Measurements from ENCODE around the gene CLRN1. TPM values are rescaled to one million over a fixed set of nuclear protein-coding genes. Genes with fewer than 3 reads are reported as not detected.

Gene CLRN1
- polyA plus RNA-seq, 1 donor from 2014 or later, result 0.27 TPM

DNA sequence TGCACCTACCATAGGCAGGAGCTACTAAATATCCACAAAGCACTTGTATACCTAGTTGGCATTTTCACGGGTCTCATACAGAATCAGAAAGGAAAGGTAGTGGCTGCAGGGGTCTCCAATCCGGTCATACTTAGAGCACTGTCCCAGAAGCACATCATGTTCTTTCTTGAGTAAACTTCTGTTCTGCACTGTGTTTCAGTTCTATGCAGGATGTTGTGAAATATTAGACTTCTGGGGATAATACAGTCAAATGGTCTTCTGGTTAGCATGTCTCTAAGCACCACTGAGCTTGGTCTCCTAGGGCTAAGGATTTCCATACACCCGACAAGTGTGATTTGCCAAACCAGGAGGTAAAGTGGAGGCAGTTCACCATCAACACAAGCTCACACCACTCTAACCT, 95.2 kb downstream of the CLRN1 start:
- H3F3A ChIP-seq (ENCODE audit: insufficient read depth, low read length, poor library complexity, severe bottlenecking), result peaks cover 16% of the 10 kb centered on the region
- H3K9me2 ChIP-seq (ENCODE audit: insufficient read depth, low read length), result no peaks in the 10 kb centered on the region
- no peaks in the 10 kb centered on the region for H3K27me3 ChIP-seq (ENCODE audit: insufficient read depth, low read depth, low read length)
- H3K36me3 ChIP-seq (ENCODE audit: insufficient read depth, low read length), result no peaks in the 10 kb centered on the region
- no peak overlapping the region for H2AFZ ChIP-seq (ENCODE audit: low read depth, low read length)
- H3K79me2 ChIP-seq (replicated peaks; ENCODE audit: insufficient read depth, low read length), result no peaks in the 10 kb centered on the region
- peak overlapping the region; percentile 91 for H3K27ac ChIP-seq (ENCODE audit: low read length)
- peak overlapping the region; percentile 46 for H3K4me3 ChIP-seq (ENCODE audit: low read length)
- TF ChIP-seq, protein P1, sequence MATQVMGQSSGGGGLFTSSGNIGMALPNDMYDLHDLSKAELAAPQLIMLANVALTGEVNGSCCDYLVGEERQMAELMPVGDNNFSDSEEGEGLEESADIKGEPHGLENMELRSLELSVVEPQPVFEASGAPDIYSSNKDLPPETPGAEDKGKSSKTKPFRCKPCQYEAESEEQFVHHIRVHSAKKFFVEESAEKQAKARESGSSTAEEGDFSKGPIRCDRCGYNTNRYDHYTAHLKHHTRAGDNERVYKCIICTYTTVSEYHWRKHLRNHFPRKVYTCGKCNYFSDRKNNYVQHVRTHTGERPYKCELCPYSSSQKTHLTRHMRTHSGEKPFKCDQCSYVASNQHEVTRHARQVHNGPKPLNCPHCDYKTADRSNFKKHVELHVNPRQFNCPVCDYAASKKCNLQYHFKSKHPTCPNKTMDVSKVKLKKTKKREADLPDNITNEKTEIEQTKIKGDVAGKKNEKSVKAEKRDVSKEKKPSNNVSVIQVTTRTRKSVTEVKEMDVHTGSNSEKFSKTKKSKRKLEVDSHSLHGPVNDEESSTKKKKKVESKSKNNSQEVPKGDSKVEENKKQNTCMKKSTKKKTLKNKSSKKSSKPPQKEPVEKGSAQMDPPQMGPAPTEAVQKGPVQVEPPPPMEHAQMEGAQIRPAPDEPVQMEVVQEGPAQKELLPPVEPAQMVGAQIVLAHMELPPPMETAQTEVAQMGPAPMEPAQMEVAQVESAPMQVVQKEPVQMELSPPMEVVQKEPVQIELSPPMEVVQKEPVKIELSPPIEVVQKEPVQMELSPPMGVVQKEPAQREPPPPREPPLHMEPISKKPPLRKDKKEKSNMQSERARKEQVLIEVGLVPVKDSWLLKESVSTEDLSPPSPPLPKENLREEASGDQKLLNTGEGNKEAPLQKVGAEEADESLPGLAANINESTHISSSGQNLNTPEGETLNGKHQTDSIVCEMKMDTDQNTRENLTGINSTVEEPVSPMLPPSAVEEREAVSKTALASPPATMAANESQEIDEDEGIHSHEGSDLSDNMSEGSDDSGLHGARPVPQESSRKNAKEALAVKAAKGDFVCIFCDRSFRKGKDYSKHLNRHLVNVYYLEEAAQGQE (IDR thresholded peaks at IDR 0.05; ENCODE audit: borderline replicate concordance), result no peak
- TF ChIP-seq RAD21 (conservative IDR thresholded peaks at IDR 0.05), result no peak
- no peak for TF ChIP-seq TAF1 (IDR thresholded peaks at IDR 0.05; ENCODE audit: low read depth)
- no peak for TF ChIP-seq EP300 (conservative IDR thresholded peaks at IDR 0.05; ENCODE audit: poor library complexity, severe bottlenecking)
- no peak for TF ChIP-seq POLR2AphosphoS5 (IDR thresholded peaks at IDR 0.05)
- TF ChIP-seq EZH2 (IDR thresholded peaks at IDR 0.05; ENCODE audit: borderline replicate concordance, insufficient read depth, low read length, poor library complexity, severe bottlenecking), result no peak
- TF ChIP-seq, protein P2, sequence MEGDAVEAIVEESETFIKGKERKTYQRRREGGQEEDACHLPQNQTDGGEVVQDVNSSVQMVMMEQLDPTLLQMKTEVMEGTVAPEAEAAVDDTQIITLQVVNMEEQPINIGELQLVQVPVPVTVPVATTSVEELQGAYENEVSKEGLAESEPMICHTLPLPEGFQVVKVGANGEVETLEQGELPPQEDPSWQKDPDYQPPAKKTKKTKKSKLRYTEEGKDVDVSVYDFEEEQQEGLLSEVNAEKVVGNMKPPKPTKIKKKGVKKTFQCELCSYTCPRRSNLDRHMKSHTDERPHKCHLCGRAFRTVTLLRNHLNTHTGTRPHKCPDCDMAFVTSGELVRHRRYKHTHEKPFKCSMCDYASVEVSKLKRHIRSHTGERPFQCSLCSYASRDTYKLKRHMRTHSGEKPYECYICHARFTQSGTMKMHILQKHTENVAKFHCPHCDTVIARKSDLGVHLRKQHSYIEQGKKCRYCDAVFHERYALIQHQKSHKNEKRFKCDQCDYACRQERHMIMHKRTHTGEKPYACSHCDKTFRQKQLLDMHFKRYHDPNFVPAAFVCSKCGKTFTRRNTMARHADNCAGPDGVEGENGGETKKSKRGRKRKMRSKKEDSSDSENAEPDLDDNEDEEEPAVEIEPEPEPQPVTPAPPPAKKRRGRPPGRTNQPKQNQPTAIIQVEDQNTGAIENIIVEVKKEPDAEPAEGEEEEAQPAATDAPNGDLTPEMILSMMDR (IDR thresholded peaks at IDR 0.05; ENCODE audit: poor library complexity, severe bottlenecking), result no peak
- peak overlapping the region; percentile 62 for H3K9ac ChIP-seq (ENCODE audit: low read length)
- H4K20me1 ChIP-seq (ENCODE audit: insufficient read depth), result no peaks in the 10 kb centered on the region
- no peaks in the 10 kb centered on the region for H3K9me3 ChIP-seq (ENCODE audit: low read length)
- H3K4me2 ChIP-seq (ENCODE audit: low read length), result peak overlapping the region; percentile 61

DNA sequence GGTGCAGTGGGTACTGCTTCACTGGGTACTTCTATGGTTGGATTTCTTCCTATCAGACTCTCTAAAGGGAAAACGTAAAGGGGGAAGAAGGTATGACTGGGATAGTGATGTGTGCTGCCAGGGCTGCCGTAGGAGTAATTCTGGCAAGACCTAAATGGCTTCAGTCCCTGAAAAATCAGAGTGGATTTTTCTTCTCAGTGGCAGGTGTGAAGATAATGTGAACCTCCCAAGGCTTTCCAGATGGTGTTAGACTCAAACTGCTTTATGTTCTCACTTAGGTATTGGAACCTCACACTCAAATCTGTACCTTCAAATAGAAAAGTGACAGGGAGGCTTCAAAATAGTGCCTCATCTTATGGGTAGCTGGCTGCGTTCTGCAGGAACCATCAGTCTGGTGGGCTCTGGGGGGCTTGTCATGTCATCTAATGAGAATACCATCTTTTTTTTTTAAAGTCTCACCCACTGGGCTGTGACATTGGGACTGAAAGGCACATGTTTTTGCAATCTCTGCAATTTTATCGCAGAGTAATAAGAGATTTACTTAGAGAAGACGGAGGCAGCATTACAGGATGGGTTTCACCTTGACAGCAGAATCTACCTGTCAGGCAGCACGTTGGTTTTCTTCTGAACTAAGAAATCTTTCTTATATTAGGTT, 95.8 kb downstream of the CLRN1 start:
- no peaks in the 10 kb centered on the region for H3K79me2 ChIP-seq (replicated peaks; ENCODE audit: insufficient read depth, low read length)
- peak overlapping the region; percentile 91 for H3K27ac ChIP-seq (ENCODE audit: low read length)
- peak overlapping the region; percentile 61 for H3K4me2 ChIP-seq (ENCODE audit: low read length)
- peak overlapping the region; percentile 46 for H3K4me3 ChIP-seq (ENCODE audit: low read length)
- H2AFZ ChIP-seq (ENCODE audit: low read depth, low read length), result no peak overlapping the region
- peak overlapping the region; percentile 62 for H3K9ac ChIP-seq (ENCODE audit: low read length)
- no peaks in the 10 kb centered on the region for H4K20me1 ChIP-seq (ENCODE audit: insufficient read depth)
- TF ChIP-seq TAF1 (IDR thresholded peaks at IDR 0.05; ENCODE audit: low read depth) (no peak), POLR2AphosphoS5 (IDR thresholded peaks at IDR 0.05) (peak; percentile 55), SMC3 (conservative IDR thresholded peaks at IDR 0.05; ENCODE audit: poor library complexity) (peak; percentile 26), MXI1 (conservative IDR thresholded peaks at IDR 0.05; ENCODE audit: poor library complexity, severe bottlenecking) (no peak), EP300 (conservative IDR thresholded peaks at IDR 0.05; ENCODE audit: poor library complexity, severe bottlenecking) (peak; percentile 89), EZH2 (IDR thresholded peaks at IDR 0.05; ENCODE audit: borderline replicate concordance, insufficient read depth, low read length, poor library complexity, severe bottlenecking) (no peak), RAD21 (conservative IDR thresholded peaks at IDR 0.05) (peak; percentile 28)
- TF ChIP-seq, protein P1 (IDR thresholded peaks at IDR 0.05; ENCODE audit: borderline replicate concordance), result no peak
- TF ChIP-seq, protein P2 (IDR thresholded peaks at IDR 0.05; ENCODE audit: poor library complexity, severe bottlenecking), result no peak
- no peaks in the 10 kb centered on the region for H3K27me3 ChIP-seq (ENCODE audit: insufficient read depth, low read depth, low read length)
- no peaks in the 10 kb centered on the region for H3K9me2 ChIP-seq (ENCODE audit: insufficient read depth, low read length)
- H3F3A ChIP-seq (ENCODE audit: insufficient read depth, low read length, poor library complexity, severe bottlenecking), result peaks cover 16% of the 10 kb centered on the region
- H3K36me3 ChIP-seq (ENCODE audit: insufficient read depth, low read length), result no peaks in the 10 kb centered on the region
- H3K9me3 ChIP-seq (ENCODE audit: low read length), result no peaks in the 10 kb centered on the region

Measured in neural cell (in vitro differentiated cells).